NK-92 treated with Interleukin-12 subunit alpha and Interleukin-12 subunit beta, amount 100 ng/mL, for 24 hours (cell line): ENCODE data around the gene ERI3.

Source experiments
- DNase-seq: peaks from one replicate; lab custom pipeline; 2025; lab: John Stamatoyannopoulos, UW

Gene ERI3

GRCh38 chr1:44354840-44355581, at the start of gene ERI3:
Gene ERI3, minus strand, starts transcription at chr1:44355257. Its CDS starts 231 bp downstream, at chr1:44355026.
- DNase-seq: peak; percentile 95

GRCh38 chr1:44401256-44402228, 46.5 kb upstream of the ERI3 start:
- no peak for DNase-seq

GRCh38 chr1:44390277-44390676, 35.2 kb upstream of the ERI3 start:
- no peak for DNase-seq

GRCh38 chr1:44389437-44389836, 34.4 kb upstream of the ERI3 start:
- no peak for DNase-seq

GRCh38 chr1:44388551-44388950, 33.5 kb upstream of the ERI3 start:
- DNase-seq: no peak

- no peak for DNase-seq
Observed at GRCh38 chr1:44380666-44381177, 25.7 kb upstream of the ERI3 start.

GRCh38 chr1:44377925-44378784, 23.1 kb upstream of the ERI3 start:
- no peak for DNase-seq

- no peak for DNase-seq
Observed at GRCh38 chr1:44375547-44375946, 20.5 kb upstream of the ERI3 start.

- DNase-seq: no peak
Observed at GRCh38 chr1:44371206-44371605, 16.1 kb upstream of the ERI3 start.

GRCh38 chr1:44368471-44369151, 13.6 kb upstream of the ERI3 start:
- DNase-seq: no peak

GRCh38 chr1:44367944-44368343, 12.9 kb upstream of the ERI3 start:
- no peak for DNase-seq

GRCh38 chr1:44366371-44366975, 11.4 kb upstream of the ERI3 start:
- DNase-seq: no peak

- DNase-seq: no peak
Observed at GRCh38 chr1:44361478-44361877, 6.4 kb upstream of the ERI3 start.

GRCh38 chr1:44359234-44359935, 4.3 kb upstream of the ERI3 start:
- no peak for DNase-seq

- no peak for DNase-seq
Observed at GRCh38 chr1:44357710-44358109, 2.7 kb upstream of the ERI3 start.

GRCh38 chr1:44355582-44356305, 687 bp upstream of the ERI3 start:
- DNase-seq: no peak

- DNase-seq: no peak
Observed at GRCh38 chr1:44354268-44354839, 703 bp downstream of the ERI3 start.

- DNase-seq: no peak
Observed at GRCh38 chr1:44353604-44354003, 1.5 kb downstream of the ERI3 start.

GRCh38 chr1:44351289-44351688, 3.8 kb downstream of the ERI3 start:
- no peak for DNase-seq
